NOMO-1 treated with dmso at 0.1 percent for 144 hours (cell line): ENCODE data around the gene ADSS2.
"Not testable (repeated sequence)": the region's sequence is repeated elsewhere in the genome, so short reads cannot be mapped to it uniquely, and the experiment has no call there.

ENCODE experiments used
- DNase-seq: peaks from one replicate; lab custom pipeline; 2025; ENCODE audit not compliant: unreplicated experiment; lab: John Stamatoyannopoulos, UW

The ADSS2 gene

DNA sequence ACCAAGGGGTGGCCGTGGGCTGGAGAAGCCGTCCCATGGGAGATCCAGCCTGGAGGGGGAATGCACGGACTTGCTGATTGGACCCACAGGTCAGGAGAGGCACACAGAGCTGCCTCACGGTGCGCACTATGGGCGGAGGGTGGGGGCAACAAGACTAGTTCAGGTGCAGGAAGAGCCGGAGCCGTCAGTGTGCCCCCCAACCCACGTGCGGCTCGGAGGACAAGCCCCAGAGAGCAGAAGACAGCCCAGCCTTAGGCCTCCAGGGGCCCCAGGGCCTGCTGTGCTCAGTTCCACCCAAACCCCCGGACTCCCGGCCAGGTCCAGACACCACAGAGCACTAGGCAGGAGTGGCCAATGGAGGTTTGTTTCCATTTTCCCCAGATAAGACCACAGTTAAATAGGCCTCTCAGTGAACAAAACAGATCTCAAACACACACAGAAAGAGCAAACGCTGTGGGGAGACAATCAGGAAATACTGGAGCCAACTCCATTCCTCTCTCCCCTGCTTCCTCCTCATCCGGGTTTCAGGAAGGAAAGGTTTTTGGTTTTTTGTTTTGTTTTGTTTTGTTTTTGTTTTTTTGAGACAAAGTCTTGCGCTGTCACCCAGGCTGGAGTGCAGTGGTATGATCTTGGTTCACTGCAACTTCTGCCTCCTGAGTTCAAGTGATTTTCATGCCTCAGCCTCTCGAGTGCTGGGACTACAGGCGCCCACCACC is 84.2 kb downstream of the ADSS2 start:
- DNase-seq, result no peak

DNA sequence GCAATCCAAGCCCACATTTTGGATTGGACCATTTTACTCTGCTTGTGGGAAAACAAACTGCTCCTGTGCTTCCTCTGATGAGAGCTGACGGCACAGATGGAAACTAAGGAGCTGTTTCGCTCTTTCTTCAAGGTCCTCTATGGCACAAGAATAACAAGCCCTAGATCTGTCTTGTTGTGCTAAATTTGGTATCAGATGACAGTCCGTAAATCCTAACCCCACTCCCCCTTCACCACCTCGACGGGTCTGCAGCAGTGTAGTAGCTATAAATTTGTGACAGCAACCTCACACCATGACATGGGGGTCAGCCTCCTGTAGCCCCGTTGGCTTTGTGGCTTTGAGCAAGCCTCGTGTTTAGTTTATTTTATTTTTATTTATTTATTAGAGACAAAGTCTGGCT is 85.9 kb downstream of the ADSS2 start:
- DNase-seq, result no peak

- DNase-seq, result not testable (repeated sequence)
These were observed 86.4 kb downstream of the ADSS2 start for GRCh38 chr1:244365262-244365661.

GRCh38 chr1:244362476-244362875 is 89.2 kb downstream of the ADSS2 start:
- DNase-seq, result no peak

DNA sequence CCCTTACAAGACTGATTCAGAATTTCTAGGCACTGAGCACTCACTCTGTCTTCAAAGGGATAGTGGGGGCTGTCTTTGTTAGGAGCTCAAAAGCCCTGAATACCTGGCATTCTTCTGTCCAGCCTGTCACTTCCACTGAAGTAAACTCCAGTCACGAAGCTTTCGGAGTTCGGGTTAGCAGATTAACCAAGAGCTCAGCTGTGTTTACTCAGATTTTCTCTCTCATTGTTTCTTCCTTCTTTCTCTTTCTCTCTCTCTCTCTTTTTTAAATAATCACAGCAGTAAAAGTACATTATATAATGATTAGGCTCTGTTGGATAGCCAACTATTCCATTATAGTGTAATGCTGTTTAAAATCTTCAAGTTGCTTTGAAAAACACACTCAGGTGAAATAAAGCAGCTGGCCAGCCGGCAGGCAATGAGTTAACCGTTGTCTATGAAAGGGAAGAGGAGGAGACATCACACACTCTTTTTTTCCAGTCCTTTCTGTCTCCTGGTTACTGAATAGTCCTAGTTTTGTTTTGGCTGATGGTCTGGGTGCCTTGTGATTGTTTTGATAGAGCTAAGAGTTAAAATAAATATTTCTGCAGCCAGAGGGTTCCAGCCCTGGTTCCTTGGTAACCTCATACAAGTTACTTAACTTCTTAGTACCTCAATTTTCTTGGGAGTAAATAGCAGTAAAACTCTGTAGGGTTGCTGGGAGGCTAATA is 89.8 kb downstream of the ADSS2 start:
- DNase-seq, result no peak
